WTC11 (cell line): ENCODE measurements around the gene OR5AP2. TPM values are rescaled to one million over a fixed set of nuclear protein-coding genes. Genes with fewer than 3 reads are reported as not detected.

Source experiments
- ATAC-seq: fragments of 200-7000 bp; cut with Tn5 transposase; 2 replicates; pipeline ENCODE4 v1.10.0; 2021; ENCODE audit warnings: mild to moderate bottlenecking, moderate library complexity
- CTCF ChIA-PET: fragments of 300-600 bp; sonication (Branson Sonifier 250); formaldehyde crosslinking; loops from one replicate; lab custom pipeline; 2021; ENCODE audit warnings: antibody characterized with exemption; lab: Charles Lee
- POLR2A ChIA-PET: fragments of 350-600 bp; sonication (Branson Sonifier 250); formaldehyde crosslinking; loops from one replicate; lab custom pipeline; 2021; ENCODE audit warnings: antibody characterized with exemption; lab: Charles Lee
- DNase-seq: peaks from one replicate; pipeline ENCODE4 v3.0.0; 2021; ENCODE audit warnings: low spot score
- H3K27ac Mint-ChIP-seq: 2 replicates; pipeline ENCODE4 v1.8.0; 2021; ENCODE audit warnings: mixed read lengths
- H3K27me3 Mint-ChIP-seq: 2 replicates; pipeline ENCODE4 v1.8.0; 2021; ENCODE audit warnings: low read depth, mild to moderate bottlenecking, moderate library complexity, mixed read lengths
- H3K36me3 Mint-ChIP-seq: 2 replicates; pipeline ENCODE4 v1.8.0; 2021; ENCODE audit warnings: mixed read lengths
- H3K4me1 Mint-ChIP-seq: 2 replicates; pipeline ENCODE4 v1.8.0; 2022; ENCODE audit warnings: mixed read lengths
- H3K4me3 Mint-ChIP-seq: 2 replicates; pipeline ENCODE4 v1.8.0; 2021; ENCODE audit warnings: mild to moderate bottlenecking, moderate library complexity, mixed read lengths
- H3K9me3 Mint-ChIP-seq: 2 replicates; pipeline ENCODE4 v1.8.0; 2021; ENCODE audit warnings: mixed read lengths
- ERG ChIP-seq: fragments of 250-450 bp; sonication (Bioruptor Pico); IDR thresholded peaks from 2 replicates; pipeline ENCODE4 v1.8.0; 2021; ENCODE audit warnings: mild to moderate bottlenecking
- FOXJ3 ChIP-seq: sonication (generic); formaldehyde crosslinking; IDR thresholded peaks from 2 replicates; pipeline ENCODE4 v1.9.0; 2021; ENCODE audit warnings: missing genetic modification reagents, mild to moderate bottlenecking, borderline replicate concordance
- GABPB1 ChIP-seq: sonication (generic); formaldehyde crosslinking; IDR thresholded peaks from 2 replicates; pipeline ENCODE4 v1.8.1; 2023; ENCODE audit warnings: mild to moderate bottlenecking, missing genetic modification reagents
- GTF2I ChIP-seq: fragments of 250-450 bp; sonication (Bioruptor Pico); conservative IDR thresholded peaks from 2 replicates; pipeline ENCODE4 v1.4.0; 2021; ENCODE audit warnings: mild to moderate bottlenecking
- HMGA2 ChIP-seq: fragments of 250-450 bp; sonication (Bioruptor Pico); IDR thresholded peaks from 2 replicates; pipeline ENCODE4 v1.4.0; 2021; ENCODE audit warnings: mild to moderate bottlenecking, moderate library complexity
- MXD4 ChIP-seq: fragments of 250-450 bp; sonication (Bioruptor Pico); IDR thresholded peaks from 2 replicates; pipeline ENCODE4 v1.8.0; 2021; ENCODE audit warnings: mild to moderate bottlenecking, moderate library complexity, borderline replicate concordance
- NFYB ChIP-seq: sonication (generic); formaldehyde crosslinking; conservative IDR thresholded peaks from 2 replicates; pipeline ENCODE4 v1.8.0; 2022; ENCODE audit warnings: low read depth, missing genetic modification reagents
- OVOL2 ChIP-seq: fragments of 250-450 bp; sonication (Bioruptor Pico); IDR thresholded peaks from 2 replicates; pipeline ENCODE4 v1.9.0; 2021; ENCODE audit warnings: mild to moderate bottlenecking, borderline replicate concordance
- PREB ChIP-seq: sonication (generic); formaldehyde crosslinking; IDR thresholded peaks from 2 replicates; pipeline ENCODE4 v1.8.1; 2022; ENCODE audit warnings: mild to moderate bottlenecking, missing genetic modification reagents, moderate library complexity, borderline replicate concordance
- RELA ChIP-seq: sonication (generic); formaldehyde crosslinking; IDR thresholded peaks from 2 replicates; pipeline ENCODE4 v1.8.1; 2022; ENCODE audit warnings: missing genetic modification reagents, mild to moderate bottlenecking, borderline replicate concordance
- ZMAT4 ChIP-seq: fragments of 250-450 bp; sonication (Bioruptor Pico); IDR thresholded peaks from 2 replicates; pipeline ENCODE4 v1.9.0; 2021; ENCODE audit warnings: mild to moderate bottlenecking
- total RNA-seq: library from RNA; stranded (reverse); gene quantifications from 3 replicates; pipeline ENCODE4 v1.2.3, GENCODE V29; 2021
- TF ChIP-seq, protein P1 (sequence below): sonication (generic); formaldehyde crosslinking; IDR thresholded peaks from 2 replicates; pipeline ENCODE4 v1.8.1; 2022; ENCODE audit warnings: missing genetic modification reagents, borderline replicate concordance
- TF ChIP-seq, protein P2 (sequence below): sonication (generic); formaldehyde crosslinking; IDR thresholded peaks from 2 replicates; pipeline ENCODE4 v1.8.1; 2023; ENCODE audit warnings: mild to moderate bottlenecking, missing genetic modification reagents, borderline replicate concordance
- TF ChIP-seq, protein P3 (sequence below): fragments of 250-450 bp; sonication (Bioruptor Pico); IDR thresholded peaks from 2 replicates; pipeline ENCODE4 v1.9.0; 2021; ENCODE audit warnings: mild to moderate bottlenecking, borderline replicate concordance
- TF ChIP-seq, protein P4 (sequence below): sonication (generic); formaldehyde crosslinking; IDR thresholded peaks from 2 replicates; pipeline ENCODE4 v1.8.1; 2022; ENCODE audit warnings: mild to moderate bottlenecking, moderate library complexity, missing genetic modification reagents
- TF ChIP-seq, protein P5 (sequence below): sonication (generic); formaldehyde crosslinking; IDR thresholded peaks from 2 replicates; pipeline ENCODE4 v1.8.1; 2023; ENCODE audit warnings: mild to moderate bottlenecking, missing genetic modification reagents, moderate library complexity
- TF ChIP-seq, protein P6 (sequence below): sonication (generic); formaldehyde crosslinking; conservative IDR thresholded peaks from 2 replicates; pipeline ENCODE4 v1.8.1; 2023; ENCODE audit warnings: mild to moderate bottlenecking, low read depth, missing genetic modification reagents, moderate library complexity

OR5AP2 gene
- total RNA-seq, 1 experiment from 2014 or later, result not detected

GRCh38 chr11:56632329-56632728, 9.9 kb downstream of the OR5AP2 start:
- H3K27me3 Mint-ChIP-seq, result no peaks in the 10 kb centered on the region; the same call in 1 of the 2 replicates
- H3K27ac Mint-ChIP-seq, result no peak overlapping the region
- DNase-seq (no peak), ATAC-seq (no peak)
- CTCF ChIA-PET, result no interaction called here
- peaks cover 16% of the 10 kb centered on the region for H3K9me3 Mint-ChIP-seq
- no peaks in the 10 kb centered on the region for H3K36me3 Mint-ChIP-seq
- peaks cover under 1% of the 10 kb centered on the region for H3K4me1 Mint-ChIP-seq
- H3K4me3 Mint-ChIP-seq, result no peak overlapping the region
- POLR2A ChIA-PET, result no interaction called here
- no peak for TF ChIP-seq PREB
- no peak for TF ChIP-seq GABPB1 (CRISPR knock-in tag)
- TF ChIP-seq, protein P1, sequence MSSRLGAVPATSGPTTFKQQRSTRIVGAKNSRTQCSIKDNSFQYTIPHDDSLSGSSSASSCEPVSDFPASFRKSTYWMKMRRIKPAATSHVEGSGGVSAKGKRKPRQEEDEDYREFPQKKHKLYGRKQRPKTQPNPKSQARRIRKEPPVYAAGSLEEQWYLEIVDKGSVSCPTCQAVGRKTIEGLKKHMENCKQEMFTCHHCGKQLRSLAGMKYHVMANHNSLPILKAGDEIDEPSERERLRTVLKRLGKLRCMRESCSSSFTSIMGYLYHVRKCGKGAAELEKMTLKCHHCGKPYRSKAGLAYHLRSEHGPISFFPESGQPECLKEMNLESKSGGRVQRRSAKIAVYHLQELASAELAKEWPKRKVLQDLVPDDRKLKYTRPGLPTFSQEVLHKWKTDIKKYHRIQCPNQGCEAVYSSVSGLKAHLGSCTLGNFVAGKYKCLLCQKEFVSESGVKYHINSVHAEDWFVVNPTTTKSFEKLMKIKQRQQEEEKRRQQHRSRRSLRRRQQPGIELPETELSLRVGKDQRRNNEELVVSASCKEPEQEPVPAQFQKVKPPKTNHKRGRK (CRISPR knock-in tag), result no peak
- no peak for TF ChIP-seq FOXJ3 (CRISPR knock-in tag)
- TF ChIP-seq NFYB, result no peak
- TF ChIP-seq ZMAT4 (CRISPR knock-in tag), result no peak
- no peak for TF ChIP-seq ERG (CRISPR knock-in tag)
- no peak for TF ChIP-seq OVOL2 (CRISPR knock-in tag)
- TF ChIP-seq, protein P2, sequence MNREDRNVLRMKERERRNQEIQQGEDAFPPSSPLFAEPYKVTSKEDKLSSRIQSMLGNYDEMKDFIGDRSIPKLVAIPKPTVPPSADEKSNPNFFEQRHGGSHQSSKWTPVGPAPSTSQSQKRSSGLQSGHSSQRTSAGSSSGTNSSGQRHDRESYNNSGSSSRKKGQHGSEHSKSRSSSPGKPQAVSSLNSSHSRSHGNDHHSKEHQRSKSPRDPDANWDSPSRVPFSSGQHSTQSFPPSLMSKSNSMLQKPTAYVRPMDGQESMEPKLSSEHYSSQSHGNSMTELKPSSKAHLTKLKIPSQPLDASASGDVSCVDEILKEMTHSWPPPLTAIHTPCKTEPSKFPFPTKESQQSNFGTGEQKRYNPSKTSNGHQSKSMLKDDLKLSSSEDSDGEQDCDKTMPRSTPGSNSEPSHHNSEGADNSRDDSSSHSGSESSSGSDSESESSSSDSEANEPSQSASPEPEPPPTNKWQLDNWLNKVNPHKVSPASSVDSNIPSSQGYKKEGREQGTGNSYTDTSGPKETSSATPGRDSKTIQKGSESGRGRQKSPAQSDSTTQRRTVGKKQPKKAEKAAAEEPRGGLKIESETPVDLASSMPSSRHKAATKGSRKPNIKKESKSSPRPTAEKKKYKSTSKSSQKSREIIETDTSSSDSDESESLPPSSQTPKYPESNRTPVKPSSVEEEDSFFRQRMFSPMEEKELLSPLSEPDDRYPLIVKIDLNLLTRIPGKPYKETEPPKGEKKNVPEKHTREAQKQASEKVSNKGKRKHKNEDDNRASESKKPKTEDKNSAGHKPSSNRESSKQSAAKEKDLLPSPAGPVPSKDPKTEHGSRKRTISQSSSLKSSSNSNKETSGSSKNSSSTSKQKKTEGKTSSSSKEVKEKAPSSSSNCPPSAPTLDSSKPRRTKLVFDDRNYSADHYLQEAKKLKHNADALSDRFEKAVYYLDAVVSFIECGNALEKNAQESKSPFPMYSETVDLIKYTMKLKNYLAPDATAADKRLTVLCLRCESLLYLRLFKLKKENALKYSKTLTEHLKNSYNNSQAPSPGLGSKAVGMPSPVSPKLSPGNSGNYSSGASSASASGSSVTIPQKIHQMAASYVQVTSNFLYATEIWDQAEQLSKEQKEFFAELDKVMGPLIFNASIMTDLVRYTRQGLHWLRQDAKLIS (CRISPR knock-in tag), result no peak
- TF ChIP-seq GTF2I (CRISPR knock-in tag), result no peak
- no peak for TF ChIP-seq RELA (CRISPR knock-in tag)
- TF ChIP-seq, protein P3, sequence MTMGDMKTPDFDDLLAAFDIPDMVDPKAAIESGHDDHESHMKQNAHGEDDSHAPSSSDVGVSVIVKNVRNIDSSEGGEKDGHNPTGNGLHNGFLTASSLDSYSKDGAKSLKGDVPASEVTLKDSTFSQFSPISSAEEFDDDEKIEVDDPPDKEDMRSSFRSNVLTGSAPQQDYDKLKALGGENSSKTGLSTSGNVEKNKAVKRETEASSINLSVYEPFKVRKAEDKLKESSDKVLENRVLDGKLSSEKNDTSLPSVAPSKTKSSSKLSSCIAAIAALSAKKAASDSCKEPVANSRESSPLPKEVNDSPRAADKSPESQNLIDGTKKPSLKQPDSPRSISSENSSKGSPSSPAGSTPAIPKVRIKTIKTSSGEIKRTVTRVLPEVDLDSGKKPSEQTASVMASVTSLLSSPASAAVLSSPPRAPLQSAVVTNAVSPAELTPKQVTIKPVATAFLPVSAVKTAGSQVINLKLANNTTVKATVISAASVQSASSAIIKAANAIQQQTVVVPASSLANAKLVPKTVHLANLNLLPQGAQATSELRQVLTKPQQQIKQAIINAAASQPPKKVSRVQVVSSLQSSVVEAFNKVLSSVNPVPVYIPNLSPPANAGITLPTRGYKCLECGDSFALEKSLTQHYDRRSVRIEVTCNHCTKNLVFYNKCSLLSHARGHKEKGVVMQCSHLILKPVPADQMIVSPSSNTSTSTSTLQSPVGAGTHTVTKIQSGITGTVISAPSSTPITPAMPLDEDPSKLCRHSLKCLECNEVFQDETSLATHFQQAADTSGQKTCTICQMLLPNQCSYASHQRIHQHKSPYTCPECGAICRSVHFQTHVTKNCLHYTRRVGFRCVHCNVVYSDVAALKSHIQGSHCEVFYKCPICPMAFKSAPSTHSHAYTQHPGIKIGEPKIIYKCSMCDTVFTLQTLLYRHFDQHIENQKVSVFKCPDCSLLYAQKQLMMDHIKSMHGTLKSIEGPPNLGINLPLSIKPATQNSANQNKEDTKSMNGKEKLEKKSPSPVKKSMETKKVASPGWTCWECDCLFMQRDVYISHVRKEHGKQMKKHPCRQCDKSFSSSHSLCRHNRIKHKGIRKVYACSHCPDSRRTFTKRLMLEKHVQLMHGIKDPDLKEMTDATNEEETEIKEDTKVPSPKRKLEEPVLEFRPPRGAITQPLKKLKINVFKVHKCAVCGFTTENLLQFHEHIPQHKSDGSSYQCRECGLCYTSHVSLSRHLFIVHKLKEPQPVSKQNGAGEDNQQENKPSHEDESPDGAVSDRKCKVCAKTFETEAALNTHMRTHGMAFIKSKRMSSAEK (CRISPR knock-in tag), result no peak
- no peak for TF ChIP-seq MXD4 (CRISPR knock-in tag)
- TF ChIP-seq, protein P4, sequence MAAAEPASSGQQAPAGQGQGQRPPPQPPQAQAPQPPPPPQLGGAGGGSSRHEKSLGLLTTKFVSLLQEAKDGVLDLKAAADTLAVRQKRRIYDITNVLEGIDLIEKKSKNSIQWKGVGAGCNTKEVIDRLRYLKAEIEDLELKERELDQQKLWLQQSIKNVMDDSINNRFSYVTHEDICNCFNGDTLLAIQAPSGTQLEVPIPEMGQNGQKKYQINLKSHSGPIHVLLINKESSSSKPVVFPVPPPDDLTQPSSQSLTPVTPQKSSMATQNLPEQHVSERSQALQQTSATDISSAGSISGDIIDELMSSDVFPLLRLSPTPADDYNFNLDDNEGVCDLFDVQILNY (CRISPR knock-in tag), result no peak
- TF ChIP-seq, protein P5, sequence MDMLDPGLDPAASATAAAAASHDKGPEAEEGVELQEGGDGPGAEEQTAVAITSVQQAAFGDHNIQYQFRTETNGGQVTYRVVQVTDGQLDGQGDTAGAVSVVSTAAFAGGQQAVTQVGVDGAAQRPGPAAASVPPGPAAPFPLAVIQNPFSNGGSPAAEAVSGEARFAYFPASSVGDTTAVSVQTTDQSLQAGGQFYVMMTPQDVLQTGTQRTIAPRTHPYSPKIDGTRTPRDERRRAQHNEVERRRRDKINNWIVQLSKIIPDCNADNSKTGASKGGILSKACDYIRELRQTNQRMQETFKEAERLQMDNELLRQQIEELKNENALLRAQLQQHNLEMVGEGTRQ, result no peak
- TF ChIP-seq HMGA2 (CRISPR knock-in tag), result no peak
- TF ChIP-seq, protein P6, sequence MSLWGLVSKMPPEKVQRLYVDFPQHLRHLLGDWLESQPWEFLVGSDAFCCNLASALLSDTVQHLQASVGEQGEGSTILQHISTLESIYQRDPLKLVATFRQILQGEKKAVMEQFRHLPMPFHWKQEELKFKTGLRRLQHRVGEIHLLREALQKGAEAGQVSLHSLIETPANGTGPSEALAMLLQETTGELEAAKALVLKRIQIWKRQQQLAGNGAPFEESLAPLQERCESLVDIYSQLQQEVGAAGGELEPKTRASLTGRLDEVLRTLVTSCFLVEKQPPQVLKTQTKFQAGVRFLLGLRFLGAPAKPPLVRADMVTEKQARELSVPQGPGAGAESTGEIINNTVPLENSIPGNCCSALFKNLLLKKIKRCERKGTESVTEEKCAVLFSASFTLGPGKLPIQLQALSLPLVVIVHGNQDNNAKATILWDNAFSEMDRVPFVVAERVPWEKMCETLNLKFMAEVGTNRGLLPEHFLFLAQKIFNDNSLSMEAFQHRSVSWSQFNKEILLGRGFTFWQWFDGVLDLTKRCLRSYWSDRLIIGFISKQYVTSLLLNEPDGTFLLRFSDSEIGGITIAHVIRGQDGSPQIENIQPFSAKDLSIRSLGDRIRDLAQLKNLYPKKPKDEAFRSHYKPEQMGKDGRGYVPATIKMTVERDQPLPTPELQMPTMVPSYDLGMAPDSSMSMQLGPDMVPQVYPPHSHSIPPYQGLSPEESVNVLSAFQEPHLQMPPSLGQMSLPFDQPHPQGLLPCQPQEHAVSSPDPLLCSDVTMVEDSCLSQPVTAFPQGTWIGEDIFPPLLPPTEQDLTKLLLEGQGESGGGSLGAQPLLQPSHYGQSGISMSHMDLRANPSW (CRISPR knock-in tag), result no peak
